Cardiac atrium fibroblast (primary cell): ENCODE measurements around the gene PLXNA4. TPM values are rescaled to one million over a fixed set of nuclear protein-coding genes. Genes with fewer than 3 reads are reported as not detected.

Source experiments
- total RNA-seq: library from RNA; depleted of rRNA; stranded (reverse); fragments of >200 nt; gene quantifications from 2 replicates; pipeline ENCODE4 v1.2.3, GENCODE V29; 2015

The PLXNA4 gene, protein sequence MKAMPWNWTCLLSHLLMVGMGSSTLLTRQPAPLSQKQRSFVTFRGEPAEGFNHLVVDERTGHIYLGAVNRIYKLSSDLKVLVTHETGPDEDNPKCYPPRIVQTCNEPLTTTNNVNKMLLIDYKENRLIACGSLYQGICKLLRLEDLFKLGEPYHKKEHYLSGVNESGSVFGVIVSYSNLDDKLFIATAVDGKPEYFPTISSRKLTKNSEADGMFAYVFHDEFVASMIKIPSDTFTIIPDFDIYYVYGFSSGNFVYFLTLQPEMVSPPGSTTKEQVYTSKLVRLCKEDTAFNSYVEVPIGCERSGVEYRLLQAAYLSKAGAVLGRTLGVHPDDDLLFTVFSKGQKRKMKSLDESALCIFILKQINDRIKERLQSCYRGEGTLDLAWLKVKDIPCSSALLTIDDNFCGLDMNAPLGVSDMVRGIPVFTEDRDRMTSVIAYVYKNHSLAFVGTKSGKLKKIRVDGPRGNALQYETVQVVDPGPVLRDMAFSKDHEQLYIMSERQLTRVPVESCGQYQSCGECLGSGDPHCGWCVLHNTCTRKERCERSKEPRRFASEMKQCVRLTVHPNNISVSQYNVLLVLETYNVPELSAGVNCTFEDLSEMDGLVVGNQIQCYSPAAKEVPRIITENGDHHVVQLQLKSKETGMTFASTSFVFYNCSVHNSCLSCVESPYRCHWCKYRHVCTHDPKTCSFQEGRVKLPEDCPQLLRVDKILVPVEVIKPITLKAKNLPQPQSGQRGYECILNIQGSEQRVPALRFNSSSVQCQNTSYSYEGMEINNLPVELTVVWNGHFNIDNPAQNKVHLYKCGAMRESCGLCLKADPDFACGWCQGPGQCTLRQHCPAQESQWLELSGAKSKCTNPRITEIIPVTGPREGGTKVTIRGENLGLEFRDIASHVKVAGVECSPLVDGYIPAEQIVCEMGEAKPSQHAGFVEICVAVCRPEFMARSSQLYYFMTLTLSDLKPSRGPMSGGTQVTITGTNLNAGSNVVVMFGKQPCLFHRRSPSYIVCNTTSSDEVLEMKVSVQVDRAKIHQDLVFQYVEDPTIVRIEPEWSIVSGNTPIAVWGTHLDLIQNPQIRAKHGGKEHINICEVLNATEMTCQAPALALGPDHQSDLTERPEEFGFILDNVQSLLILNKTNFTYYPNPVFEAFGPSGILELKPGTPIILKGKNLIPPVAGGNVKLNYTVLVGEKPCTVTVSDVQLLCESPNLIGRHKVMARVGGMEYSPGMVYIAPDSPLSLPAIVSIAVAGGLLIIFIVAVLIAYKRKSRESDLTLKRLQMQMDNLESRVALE (N-terminal part only)
- total RNA-seq, result 9.2 and 15.4 TPM in 2 replicates

DNA sequence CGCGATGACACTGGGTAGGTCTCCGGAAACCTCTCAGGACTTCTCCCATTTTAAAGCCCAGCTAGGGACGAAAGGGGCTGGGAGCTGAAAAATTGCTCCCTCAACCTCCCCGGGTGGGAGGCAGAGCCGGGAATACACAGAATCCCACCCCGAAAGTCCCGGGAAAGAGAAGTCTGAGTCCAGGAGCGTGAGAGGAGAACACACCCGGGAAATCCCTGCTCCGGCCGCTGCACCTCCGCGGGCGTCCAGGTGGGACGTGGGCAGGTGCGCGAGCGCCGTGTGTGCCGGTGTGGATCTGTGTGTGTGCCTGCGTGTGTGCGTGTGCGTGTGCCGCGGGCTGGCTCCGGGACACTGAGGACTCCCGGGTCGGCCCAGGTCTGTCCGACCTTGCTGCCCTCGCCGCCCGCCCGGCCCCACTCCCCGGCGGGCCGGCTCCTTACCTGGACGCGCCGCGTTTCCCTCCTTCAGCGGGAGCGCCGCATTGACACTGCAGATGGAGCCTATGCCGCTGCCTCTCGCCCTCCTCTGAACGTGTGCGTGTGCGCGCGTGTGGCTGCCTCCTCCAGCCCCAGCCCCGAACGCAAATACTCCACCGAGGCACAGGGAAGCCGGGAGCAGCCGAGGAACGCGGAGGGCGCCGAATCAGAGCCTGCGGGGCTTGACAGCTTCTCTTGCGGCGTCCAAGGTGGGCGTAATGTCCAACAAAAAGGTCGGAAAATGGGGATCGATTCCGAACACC lies at the start of gene PLXNA4:
Gene PLXNA4 (minus strand): TSS at position 489 of the 739 bp plus-strand sequence. CDS start 67,777 bp downstream, outside the sequence.

